Suppressor macrophage treated with lipopolysaccharide for 1 hour (primary cell): Measurements from ENCODE around the gene RGS3.

Source experiments
- DNase-seq, 3 donors: peaks; one replicate each; pipeline ENCODE4 v3.0.0-alpha.2; 2020 to 2022

RGS3 gene

GRCh38 chr9:113640418-113640817 is 176.9 kb downstream of the RGS3 start:
- DNase-seq: no peak

GRCh38 chr9:113641100-113641885 is 177.8 kb downstream of the RGS3 start:
- no peak for DNase-seq

GRCh38 chr9:113644321-113644720 is 180.8 kb downstream of the RGS3 start:
- no peak for DNase-seq

- DNase-seq: no peak
Measured at GRCh38 chr9:113645227-113645977, 181.9 kb downstream of the RGS3 start.

- no peak for DNase-seq
Measured at GRCh38 chr9:113645978-113646253, 182.4 kb downstream of the RGS3 start.

- no peak for DNase-seq
Measured at GRCh38 chr9:113646491-113646890, 183.0 kb downstream of the RGS3 start.
